Measurements from ENCODE around the gene UXS1.

Gene UXS1

DNA sequence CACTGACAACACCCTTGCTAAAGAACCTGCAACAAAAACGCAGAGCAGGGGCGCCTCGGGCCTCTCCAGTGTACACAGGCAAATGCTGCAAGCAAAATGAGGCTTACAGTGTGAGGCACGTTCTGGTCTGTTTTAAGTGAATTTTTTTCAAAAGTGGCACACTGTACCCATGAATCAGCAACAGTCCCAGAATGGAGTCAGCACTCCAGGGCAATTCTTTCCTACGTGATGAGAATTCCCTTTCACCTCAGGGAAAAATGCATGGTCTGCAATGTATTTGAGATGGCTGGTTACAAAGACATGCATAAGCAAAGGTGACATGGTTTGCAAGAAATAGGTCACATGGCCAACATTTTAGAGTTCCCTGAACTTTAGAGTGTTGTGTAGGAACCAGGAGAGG lies 94.4 kb downstream of the UXS1 start:
- Mint-ChIP-seq H3K36me3 (ENCODE audit: insufficient read depth) (peaks cover 17% of the 10 kb centered on the region), H3K4me3 (no peak overlapping the region), H3K4me1 (ENCODE audit: low read depth in 2 of 2) (peaks cover 17 to 21% of the 10 kb centered on the region in 2 donors)

DNA sequence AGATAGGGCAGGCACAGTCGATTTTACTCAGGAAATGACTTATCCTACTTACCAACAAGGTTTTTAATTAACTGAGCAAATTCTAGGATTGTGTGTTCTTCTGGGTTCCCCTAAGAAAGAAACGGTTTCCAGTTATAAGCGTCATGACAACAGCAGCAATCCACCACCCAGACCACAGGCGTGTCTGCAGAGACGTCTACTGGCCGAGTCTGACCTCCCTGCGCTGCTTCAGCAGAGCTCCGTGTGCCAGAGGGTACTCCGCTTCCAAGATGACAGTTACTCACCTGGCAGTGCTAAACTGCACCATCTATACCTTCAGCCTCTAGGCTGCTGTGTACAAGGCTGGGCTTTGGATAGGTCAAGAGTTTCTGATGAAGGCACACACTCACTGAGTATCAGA lies 95.4 kb downstream of the UXS1 start:
- H3K36me3 Mint-ChIP-seq (ENCODE audit: insufficient read depth), result peaks cover 21% of the 10 kb centered on the region
- peak overlapping the region; percentile 44 to 67 for H3K27ac Mint-ChIP-seq
- ATAC-seq (replicated peaks), result no peak
- no peak for DNase-seq
- H3K4me3 Mint-ChIP-seq, result no peak overlapping the region
- H3K4me1 Mint-ChIP-seq (ENCODE audit: low read depth in 2 of 2), result peaks cover 23 to 31% of the 10 kb centered on the region in 2 donors
- H3K27me3 Mint-ChIP-seq, result no peaks in the 10 kb centered on the region
- no peaks in the 10 kb centered on the region for H3K9me3 Mint-ChIP-seq

More for the DNA sequence above, 94.4 kb downstream of the UXS1 start:
- peak overlapping the region in 1 of 2 donors; percentile 44 for H3K27ac Mint-ChIP-seq
- no peaks in the 10 kb centered on the region for H3K27me3 Mint-ChIP-seq
- no peak for DNase-seq
- H3K9me3 Mint-ChIP-seq, result no peaks in the 10 kb centered on the region
- no peak for ATAC-seq (replicated peaks)

- peaks cover 20% of the 10 kb centered on the region for H3K36me3 Mint-ChIP-seq (ENCODE audit: insufficient read depth)
- H3K4me3 Mint-ChIP-seq, result no peak overlapping the region
- peaks cover 23 to 34% of the 10 kb centered on the region in 2 donors for H3K4me1 Mint-ChIP-seq (ENCODE audit: low read depth in 2 of 2)
- ATAC-seq (replicated peaks), result no peak
- peak overlapping the region in 1 of 2 donors; percentile 67 for H3K27ac Mint-ChIP-seq
- H3K9me3 Mint-ChIP-seq, result no peaks in the 10 kb centered on the region
- peak in 1 of 3 experiments; percentile 22 for DNase-seq
- no peaks in the 10 kb centered on the region for H3K27me3 Mint-ChIP-seq
These were observed 96.0 kb downstream of the UXS1 start for GRCh38 chr2:106098081-106098480.

- peaks cover 19% of the 10 kb centered on the region for H3K36me3 Mint-ChIP-seq (ENCODE audit: insufficient read depth)
- H3K9me3 Mint-ChIP-seq, result no peaks in the 10 kb centered on the region
- H3K4me3 Mint-ChIP-seq, result peak overlapping the region; percentile 65 to 81
- H3K27me3 Mint-ChIP-seq, result no peaks in the 10 kb centered on the region
- ATAC-seq (replicated peaks) (no peak), DNase-seq (no peak)
- H3K4me1 Mint-ChIP-seq (ENCODE audit: low read depth in 2 of 2), result peaks cover 23 to 34% of the 10 kb centered on the region in 2 donors
- peak overlapping the region; percentile 65 to 97 for H3K27ac Mint-ChIP-seq
These were observed 96.8 kb downstream of the UXS1 start for GRCh38 chr2:106097038-106098000.

DNA sequence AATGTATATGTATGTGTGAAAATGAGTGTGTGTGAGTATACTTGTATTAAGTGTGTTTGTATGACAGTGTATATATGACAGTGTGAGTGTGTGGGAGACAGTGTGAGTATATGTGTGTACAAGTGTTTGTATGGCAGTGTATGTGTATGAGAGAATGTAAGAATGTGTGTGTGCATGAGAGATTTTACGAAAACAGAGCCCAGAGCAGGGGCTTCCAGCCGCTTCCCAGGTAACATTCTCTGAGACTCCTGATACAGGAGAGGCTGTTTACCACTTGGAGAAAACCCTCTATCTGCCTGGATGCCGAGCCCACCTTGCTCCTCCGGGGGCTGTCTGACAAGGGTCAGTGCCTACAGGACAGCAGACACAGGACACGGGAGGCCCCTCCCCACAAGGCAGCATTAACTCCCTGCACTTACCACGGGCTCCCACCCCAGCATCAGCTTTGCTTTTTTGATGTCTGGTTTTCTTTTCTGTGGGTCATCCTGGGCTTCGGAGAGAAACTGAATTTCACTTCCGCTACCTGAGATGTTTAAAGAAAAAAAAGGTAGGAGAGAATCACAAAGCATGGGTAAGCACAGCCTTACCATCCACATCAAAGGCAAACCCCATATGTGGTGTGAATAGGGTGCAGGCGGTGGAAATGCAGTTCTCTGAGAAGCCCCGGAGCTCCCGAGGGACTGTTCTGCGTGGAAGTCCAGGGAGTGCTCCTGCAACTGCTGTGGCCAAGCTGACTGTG lies 97.6 kb downstream of the UXS1 start:
- peak overlapping the region; percentile 65 to 81 for H3K4me3 Mint-ChIP-seq
- no peaks in the 10 kb centered on the region for H3K9me3 Mint-ChIP-seq
- H3K4me1 Mint-ChIP-seq (ENCODE audit: low read depth in 2 of 2), result peaks cover 23 to 39% of the 10 kb centered on the region in 2 donors
- H3K27me3 Mint-ChIP-seq, result no peaks in the 10 kb centered on the region
- peak in 1 of 3 experiments; percentile 38 for DNase-seq
- peaks cover 14% of the 10 kb centered on the region for H3K36me3 Mint-ChIP-seq (ENCODE audit: insufficient read depth)
- peak overlapping the region; percentile 65 to 97 for H3K27ac Mint-ChIP-seq
- peak; percentile 6 for ATAC-seq (replicated peaks)

GRCh38 chr2:106095478-106096298 lies 98.4 kb downstream of the UXS1 start:
- ATAC-seq (replicated peaks) (peak; percentile 79), DNase-seq (peak; percentile 71 to 81 (median 76))
- Mint-ChIP-seq H3K4me1 (ENCODE audit: low read depth in 2 of 2) (peaks cover 23 to 40% of the 10 kb centered on the region in 2 donors), H3K27me3 (no peaks in the 10 kb centered on the region), H3K36me3 (ENCODE audit: insufficient read depth) (peaks cover 14% of the 10 kb centered on the region), H3K27ac (peak overlapping the region; percentile 65 to 97), H3K4me3 (peak overlapping the region; percentile 65 to 81), H3K9me3 (no peaks in the 10 kb centered on the region)

GRCh38 chr2:106094131-106094841 lies 99.8 kb downstream of the UXS1 start:
- Mint-ChIP-seq H3K36me3 (ENCODE audit: insufficient read depth) (peaks cover 8% of the 10 kb centered on the region), H3K4me3 (peak overlapping the region; percentile 75 to 81), H3K4me1 (ENCODE audit: low read depth in 2 of 2) (peaks cover 25 to 43% of the 10 kb centered on the region in 2 donors), H3K27ac (peak overlapping the region; percentile 91 to 97), H3K9me3 (no peaks in the 10 kb centered on the region), H3K27me3 (no peaks in the 10 kb centered on the region)
- ATAC-seq (replicated peaks) (peak; percentile 67), DNase-seq (peak; percentile 56 to 69 (median 59))

GRCh38 chr2:106090916-106091618 lies 103.0 kb downstream of the UXS1 start:
- H3K9me3 Mint-ChIP-seq, result no peaks in the 10 kb centered on the region
- DNase-seq (no peak), ATAC-seq (replicated peaks) (no peak)
- H3K36me3 Mint-ChIP-seq (ENCODE audit: insufficient read depth), result peaks cover 8% of the 10 kb centered on the region
- no peak overlapping the region for H3K4me3 Mint-ChIP-seq
- peaks cover 30 to 56% of the 10 kb centered on the region in 2 donors for H3K4me1 Mint-ChIP-seq (ENCODE audit: low read depth in 2 of 2)
- H3K27ac Mint-ChIP-seq, result peak overlapping the region in 1 of 2 donors; percentile 79
- H3K27me3 Mint-ChIP-seq, result no peaks in the 10 kb centered on the region

- peaks cover 3% of the 10 kb centered on the region for H3K36me3 Mint-ChIP-seq (ENCODE audit: insufficient read depth)
- DNase-seq, result no peak
- no peaks in the 10 kb centered on the region for H3K9me3 Mint-ChIP-seq
- H3K4me1 Mint-ChIP-seq (ENCODE audit: low read depth in 2 of 2), result peaks cover 31 to 55% of the 10 kb centered on the region in 2 donors
- peak overlapping the region in 1 of 2 donors; percentile 79 for H3K27ac Mint-ChIP-seq
- ATAC-seq (replicated peaks), result no peak
- no peak overlapping the region for H3K4me3 Mint-ChIP-seq
- H3K27me3 Mint-ChIP-seq, result no peaks in the 10 kb centered on the region
These were observed 104.5 kb downstream of the UXS1 start for GRCh38 chr2:106089611-106090010.

GRCh38 chr2:106085181-106085940 lies 108.7 kb downstream of the UXS1 start:
- Mint-ChIP-seq H3K4me3 (peak overlapping the region; percentile 23 to 52), H3K27ac (peak overlapping the region; percentile 88 to 96), H3K9me3 (no peaks in the 10 kb centered on the region), H3K36me3 (ENCODE audit: insufficient read depth) (no peaks in the 10 kb centered on the region), H3K27me3 (no peaks in the 10 kb centered on the region), H3K4me1 (ENCODE audit: low read depth in 2 of 2) (peaks cover 27 to 34% of the 10 kb centered on the region in 2 donors)
- ATAC-seq (replicated peaks), result peak; percentile 83
- DNase-seq, result peak; percentile 28 to 59 (median 36)

DNA sequence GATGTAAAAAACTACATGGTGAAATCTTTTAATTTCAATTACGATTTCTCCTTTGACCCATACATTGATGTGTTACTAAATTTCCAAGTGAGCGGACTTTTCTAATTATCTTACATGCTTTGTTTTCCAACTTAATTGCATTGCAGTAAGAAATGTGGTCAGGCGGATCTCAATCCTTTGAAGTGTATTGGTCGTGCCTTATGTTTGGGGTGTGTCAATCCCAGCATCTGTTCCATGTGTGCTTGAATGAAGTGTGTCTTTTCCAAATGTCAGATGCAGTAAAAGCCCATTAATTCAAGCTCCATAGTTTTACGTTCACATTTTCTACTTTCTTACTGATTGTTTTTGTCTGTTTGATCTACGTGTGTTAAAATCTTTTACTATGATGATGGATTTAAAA lies 113.1 kb downstream of the UXS1 start:
- DNase-seq (no peak), ATAC-seq (replicated peaks) (no peak)
- no peak overlapping the region for H3K27ac Mint-ChIP-seq
- H3K4me3 Mint-ChIP-seq, result no peak overlapping the region
- no peaks in the 10 kb centered on the region for H3K27me3 Mint-ChIP-seq
- H3K4me1 Mint-ChIP-seq (ENCODE audit: low read depth in 2 of 2), result peaks cover 11 to 16% of the 10 kb centered on the region in 2 donors
- no peaks in the 10 kb centered on the region for H3K9me3 Mint-ChIP-seq
- H3K36me3 Mint-ChIP-seq (ENCODE audit: insufficient read depth), result no peaks in the 10 kb centered on the region

All from effector memory CD8-positive, alpha-beta T cell (primary cell).